ENCODE results near the gene DNAJB4. TPM values are rescaled to one million over a fixed set of nuclear protein-coding genes. Genes with fewer than 3 reads are reported as not detected.

Gene DNAJB4
- total and polyA plus RNA-seq, 2 experiments from 2014 or later: 12.4 to 12.9 TPM

DNA sequence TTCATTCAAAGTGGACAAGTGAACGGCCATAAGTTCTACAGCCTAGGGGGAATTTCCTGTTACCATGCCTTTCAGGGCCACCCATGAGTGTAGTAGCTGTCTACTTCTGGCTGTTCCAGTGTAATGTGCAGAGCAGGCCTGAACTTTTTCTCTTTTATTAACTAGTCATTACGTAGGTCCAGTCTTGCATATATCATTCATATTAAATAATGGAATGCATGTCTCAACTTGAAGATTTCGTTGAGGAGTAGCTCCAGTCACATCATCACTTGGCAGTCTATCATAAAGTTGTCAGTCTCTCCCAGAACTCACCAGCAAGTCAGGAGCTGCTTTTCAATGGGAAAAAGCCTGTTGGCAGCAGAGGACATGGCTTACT lies 29.0 kb downstream of the DNAJB4 start (continued):
- TF ChIP-seq ZNF331 (CRISPR knock-in tag; IDR thresholded peaks at IDR 0.05; ENCODE audit: low read depth): no peak
- TF ChIP-seq EZH2phosphoT487 (IDR thresholded peaks at IDR 0.05; ENCODE audit: unreplicated experiment): no peak
- no peak for TF ChIP-seq EZH2 (IDR thresholded peaks at IDR 0.05; ENCODE audit: low read depth, unreplicated experiment)
- TF ChIP-seq NANOG (IDR thresholded peaks at IDR 0.05; ENCODE audit: borderline replicate concordance): no peak
- TF ChIP-seq, protein P1, sequence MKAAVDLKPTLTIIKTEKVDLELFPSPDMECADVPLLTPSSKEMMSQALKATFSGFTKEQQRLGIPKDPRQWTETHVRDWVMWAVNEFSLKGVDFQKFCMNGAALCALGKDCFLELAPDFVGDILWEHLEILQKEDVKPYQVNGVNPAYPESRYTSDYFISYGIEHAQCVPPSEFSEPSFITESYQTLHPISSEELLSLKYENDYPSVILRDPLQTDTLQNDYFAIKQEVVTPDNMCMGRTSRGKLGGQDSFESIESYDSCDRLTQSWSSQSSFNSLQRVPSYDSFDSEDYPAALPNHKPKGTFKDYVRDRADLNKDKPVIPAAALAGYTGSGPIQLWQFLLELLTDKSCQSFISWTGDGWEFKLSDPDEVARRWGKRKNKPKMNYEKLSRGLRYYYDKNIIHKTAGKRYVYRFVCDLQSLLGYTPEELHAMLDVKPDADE (IDR thresholded peaks at IDR 0.05): no peak
- TF ChIP-seq, protein P2, sequence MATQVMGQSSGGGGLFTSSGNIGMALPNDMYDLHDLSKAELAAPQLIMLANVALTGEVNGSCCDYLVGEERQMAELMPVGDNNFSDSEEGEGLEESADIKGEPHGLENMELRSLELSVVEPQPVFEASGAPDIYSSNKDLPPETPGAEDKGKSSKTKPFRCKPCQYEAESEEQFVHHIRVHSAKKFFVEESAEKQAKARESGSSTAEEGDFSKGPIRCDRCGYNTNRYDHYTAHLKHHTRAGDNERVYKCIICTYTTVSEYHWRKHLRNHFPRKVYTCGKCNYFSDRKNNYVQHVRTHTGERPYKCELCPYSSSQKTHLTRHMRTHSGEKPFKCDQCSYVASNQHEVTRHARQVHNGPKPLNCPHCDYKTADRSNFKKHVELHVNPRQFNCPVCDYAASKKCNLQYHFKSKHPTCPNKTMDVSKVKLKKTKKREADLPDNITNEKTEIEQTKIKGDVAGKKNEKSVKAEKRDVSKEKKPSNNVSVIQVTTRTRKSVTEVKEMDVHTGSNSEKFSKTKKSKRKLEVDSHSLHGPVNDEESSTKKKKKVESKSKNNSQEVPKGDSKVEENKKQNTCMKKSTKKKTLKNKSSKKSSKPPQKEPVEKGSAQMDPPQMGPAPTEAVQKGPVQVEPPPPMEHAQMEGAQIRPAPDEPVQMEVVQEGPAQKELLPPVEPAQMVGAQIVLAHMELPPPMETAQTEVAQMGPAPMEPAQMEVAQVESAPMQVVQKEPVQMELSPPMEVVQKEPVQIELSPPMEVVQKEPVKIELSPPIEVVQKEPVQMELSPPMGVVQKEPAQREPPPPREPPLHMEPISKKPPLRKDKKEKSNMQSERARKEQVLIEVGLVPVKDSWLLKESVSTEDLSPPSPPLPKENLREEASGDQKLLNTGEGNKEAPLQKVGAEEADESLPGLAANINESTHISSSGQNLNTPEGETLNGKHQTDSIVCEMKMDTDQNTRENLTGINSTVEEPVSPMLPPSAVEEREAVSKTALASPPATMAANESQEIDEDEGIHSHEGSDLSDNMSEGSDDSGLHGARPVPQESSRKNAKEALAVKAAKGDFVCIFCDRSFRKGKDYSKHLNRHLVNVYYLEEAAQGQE (IDR thresholded peaks at IDR 0.05; ENCODE audit: unreplicated experiment): no peak
- no peak for TF ChIP-seq CREB1 (CRISPR knock-in tag; IDR thresholded peaks at IDR 0.05; ENCODE audit: low read depth)
- TF ChIP-seq JUNB (IDR thresholded peaks at IDR 0.05; ENCODE audit: unreplicated experiment): no peak

DNA sequence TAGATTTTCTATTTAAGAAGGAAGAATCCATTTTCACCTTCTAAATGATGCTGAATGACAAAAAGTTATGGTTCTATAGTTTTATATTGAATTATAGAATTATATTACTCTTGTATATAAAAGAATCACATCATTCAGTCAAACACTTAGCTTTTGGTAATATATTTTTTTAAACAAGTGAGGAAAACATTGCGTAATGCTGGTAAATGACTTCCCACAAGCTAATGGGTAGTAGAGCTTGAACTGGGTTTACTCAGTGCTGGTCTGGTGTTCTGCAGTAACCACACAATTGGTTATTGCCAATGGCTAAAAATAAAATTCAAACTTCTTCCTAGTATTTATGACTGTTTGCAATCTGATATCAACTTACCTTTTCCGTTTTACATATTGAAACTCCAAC lies 30.4 kb downstream of the DNAJB4 start:
- Histone ChIP-seq H3K4me1 (ENCODE audit: insufficient read depth) (no peaks in the 10 kb centered on the region), H3K4me3 (no peak overlapping the region), H3K4me2 (no peak overlapping the region), H3K36me3 (ENCODE audit: insufficient read depth) (no peaks in the 10 kb centered on the region), H3F3A (replicated peaks; ENCODE audit: low read depth) (no peaks in the 10 kb centered on the region), H3K27me3 (ENCODE audit: insufficient read depth) (no peaks in the 10 kb centered on the region), H4K20me1 (replicated peaks; ENCODE audit: insufficient read depth) (no peaks in the 10 kb centered on the region), H3K79me2 (replicated peaks; ENCODE audit: insufficient read depth) (no peaks in the 10 kb centered on the region), H2AFZ (no peak overlapping the region), H3K9me2 (ENCODE audit: insufficient read depth) (no peaks in the 10 kb centered on the region), H3K27ac (ENCODE audit: low read depth) (no peak overlapping the region)
- ATAC-seq (no peak), DNase-seq (ENCODE audit: low spot score) (no peak)
- Mint-ChIP-seq H3K4me3 (no peak overlapping the region), H3K9me3 (no peaks in the 10 kb centered on the region), H3K36me3 (ENCODE audit: low read depth) (no peaks in the 10 kb centered on the region), H3K27ac (no peak overlapping the region), H3K27me3 (ENCODE audit: insufficient read depth, low read depth, poor library complexity) (no peaks in the 10 kb centered on the region), H3K4me1 (no peaks in the 10 kb centered on the region)
- no peak for TF ChIP-seq STAT1 (IDR thresholded peaks at IDR 0.05; ENCODE audit: unreplicated experiment)
- no peak for TF ChIP-seq CREB1 (CRISPR knock-in tag; IDR thresholded peaks at IDR 0.05; ENCODE audit: low read depth)
- TF ChIP-seq, protein P2 (IDR thresholded peaks at IDR 0.05; ENCODE audit: unreplicated experiment): no peak
- no peak for TF ChIP-seq EZH2phosphoT487 (IDR thresholded peaks at IDR 0.05; ENCODE audit: unreplicated experiment)
- TF ChIP-seq, protein P3, sequence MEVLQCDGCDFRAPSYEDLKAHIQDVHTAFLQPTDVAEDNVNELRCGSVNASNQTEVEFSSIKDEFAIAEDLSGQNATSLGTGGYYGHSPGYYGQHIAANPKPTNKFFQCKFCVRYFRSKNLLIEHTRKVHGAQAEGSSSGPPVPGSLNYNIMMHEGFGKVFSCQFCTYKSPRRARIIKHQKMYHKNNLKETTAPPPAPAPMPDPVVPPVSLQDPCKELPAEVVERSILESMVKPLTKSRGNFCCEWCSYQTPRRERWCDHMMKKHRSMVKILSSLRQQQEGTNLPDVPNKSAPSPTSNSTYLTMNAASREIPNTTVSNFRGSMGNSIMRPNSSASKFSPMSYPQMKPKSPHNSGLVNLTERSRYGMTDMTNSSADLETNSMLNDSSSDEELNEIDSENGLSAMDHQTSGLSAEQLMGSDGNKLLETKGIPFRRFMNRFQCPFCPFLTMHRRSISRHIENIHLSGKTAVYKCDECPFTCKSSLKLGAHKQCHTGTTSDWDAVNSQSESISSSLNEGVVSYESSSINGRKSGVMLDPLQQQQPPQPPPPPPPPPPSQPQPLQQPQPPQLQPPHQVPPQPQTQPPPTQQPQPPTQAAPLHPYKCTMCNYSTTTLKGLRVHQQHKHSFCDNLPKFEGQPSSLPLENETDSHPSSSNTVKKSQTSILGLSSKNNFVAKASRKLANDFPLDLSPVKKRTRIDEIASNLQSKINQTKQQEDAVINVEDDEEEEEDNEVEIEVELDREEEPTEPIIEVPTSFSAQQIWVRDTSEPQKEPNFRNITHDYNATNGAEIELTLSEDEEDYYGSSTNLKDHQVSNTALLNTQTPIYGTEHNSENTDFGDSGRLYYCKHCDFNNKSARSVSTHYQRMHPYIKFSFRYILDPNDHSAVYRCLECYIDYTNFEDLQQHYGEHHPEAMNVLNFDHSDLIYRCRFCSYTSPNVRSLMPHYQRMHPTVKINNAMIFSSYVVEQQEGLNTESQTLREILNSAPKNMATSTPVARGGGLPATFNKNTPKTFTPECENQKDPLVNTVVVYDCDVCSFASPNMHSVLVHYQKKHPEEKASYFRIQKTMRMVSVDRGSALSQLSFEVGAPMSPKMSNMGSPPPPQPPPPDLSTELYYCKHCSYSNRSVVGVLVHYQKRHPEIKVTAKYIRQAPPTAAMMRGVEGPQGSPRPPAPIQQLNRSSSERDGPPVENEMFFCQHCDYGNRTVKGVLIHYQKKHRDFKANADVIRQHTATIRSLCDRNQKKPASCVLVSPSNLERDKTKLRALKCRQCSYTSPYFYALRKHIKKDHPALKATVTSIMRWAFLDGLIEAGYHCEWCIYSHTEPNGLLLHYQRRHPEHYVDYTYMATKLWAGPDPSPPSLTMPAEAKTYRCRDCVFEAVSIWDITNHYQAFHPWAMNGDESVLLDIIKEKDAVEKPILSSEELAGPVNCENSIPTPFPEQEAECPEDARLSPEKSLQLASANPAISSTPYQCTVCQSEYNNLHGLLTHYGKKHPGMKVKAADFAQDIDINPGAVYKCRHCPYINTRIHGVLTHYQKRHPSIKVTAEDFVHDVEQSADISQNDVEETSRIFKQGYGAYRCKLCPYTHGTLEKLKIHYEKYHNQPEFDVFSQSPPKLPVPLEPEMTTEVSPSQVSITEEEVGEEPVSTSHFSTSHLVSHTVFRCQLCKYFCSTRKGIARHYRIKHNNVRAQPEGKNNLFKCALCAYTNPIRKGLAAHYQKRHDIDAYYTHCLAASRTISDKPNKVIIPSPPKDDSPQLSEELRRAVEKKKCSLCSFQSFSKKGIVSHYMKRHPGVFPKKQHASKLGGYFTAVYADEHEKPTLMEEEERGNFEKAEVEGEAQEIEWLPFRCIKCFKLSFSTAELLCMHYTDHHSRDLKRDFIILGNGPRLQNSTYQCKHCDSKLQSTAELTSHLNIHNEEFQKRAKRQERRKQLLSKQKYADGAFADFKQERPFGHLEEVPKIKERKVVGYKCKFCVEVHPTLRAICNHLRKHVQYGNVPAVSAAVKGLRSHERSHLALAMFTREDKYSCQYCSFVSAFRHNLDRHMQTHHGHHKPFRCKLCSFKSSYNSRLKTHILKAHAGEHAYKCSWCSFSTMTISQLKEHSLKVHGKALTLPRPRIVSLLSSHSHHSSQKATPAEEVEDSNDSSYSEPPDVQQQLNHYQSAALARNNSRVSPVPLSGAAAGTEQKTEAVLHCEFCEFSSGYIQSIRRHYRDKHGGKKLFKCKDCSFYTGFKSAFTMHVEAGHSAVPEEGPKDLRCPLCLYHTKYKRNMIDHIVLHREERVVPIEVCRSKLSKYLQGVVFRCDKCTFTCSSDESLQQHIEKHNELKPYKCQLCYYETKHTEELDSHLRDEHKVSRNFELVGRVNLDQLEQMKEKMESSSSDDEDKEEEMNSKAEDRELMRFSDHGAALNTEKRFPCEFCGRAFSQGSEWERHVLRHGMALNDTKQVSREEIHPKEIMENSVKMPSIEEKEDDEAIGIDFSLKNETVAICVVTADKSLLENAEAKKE (CRISPR knock-in tag; IDR thresholded peaks at IDR 0.05): no peak

Measured in GM23338 (cell line).